GM10266 (cell line): ENCODE data around the gene VCPKMT.

ENCODE experiments used
- DNase-seq: peaks from one replicate; pipeline ENCODE4 v3.0.0; 2012; ENCODE audit errors: extremely low spot score
- TF ChIP-seq, protein P1 (sequence below): IDR thresholded peaks from 2 replicates; pipeline ENCODE4 v1.5.1; 2012; ENCODE audit warnings: mild to moderate bottlenecking, low read depth; ENCODE audit not compliant: control insufficient read depth, insufficient read depth; ENCODE audit errors: missing control alignments

The VCPKMT gene

GRCh38 chr14:50072395-50072794, 44.0 kb downstream of the VCPKMT start:
- no peak for DNase-seq
- TF ChIP-seq, protein P1, sequence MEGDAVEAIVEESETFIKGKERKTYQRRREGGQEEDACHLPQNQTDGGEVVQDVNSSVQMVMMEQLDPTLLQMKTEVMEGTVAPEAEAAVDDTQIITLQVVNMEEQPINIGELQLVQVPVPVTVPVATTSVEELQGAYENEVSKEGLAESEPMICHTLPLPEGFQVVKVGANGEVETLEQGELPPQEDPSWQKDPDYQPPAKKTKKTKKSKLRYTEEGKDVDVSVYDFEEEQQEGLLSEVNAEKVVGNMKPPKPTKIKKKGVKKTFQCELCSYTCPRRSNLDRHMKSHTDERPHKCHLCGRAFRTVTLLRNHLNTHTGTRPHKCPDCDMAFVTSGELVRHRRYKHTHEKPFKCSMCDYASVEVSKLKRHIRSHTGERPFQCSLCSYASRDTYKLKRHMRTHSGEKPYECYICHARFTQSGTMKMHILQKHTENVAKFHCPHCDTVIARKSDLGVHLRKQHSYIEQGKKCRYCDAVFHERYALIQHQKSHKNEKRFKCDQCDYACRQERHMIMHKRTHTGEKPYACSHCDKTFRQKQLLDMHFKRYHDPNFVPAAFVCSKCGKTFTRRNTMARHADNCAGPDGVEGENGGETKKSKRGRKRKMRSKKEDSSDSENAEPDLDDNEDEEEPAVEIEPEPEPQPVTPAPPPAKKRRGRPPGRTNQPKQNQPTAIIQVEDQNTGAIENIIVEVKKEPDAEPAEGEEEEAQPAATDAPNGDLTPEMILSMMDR: no peak

DNA sequence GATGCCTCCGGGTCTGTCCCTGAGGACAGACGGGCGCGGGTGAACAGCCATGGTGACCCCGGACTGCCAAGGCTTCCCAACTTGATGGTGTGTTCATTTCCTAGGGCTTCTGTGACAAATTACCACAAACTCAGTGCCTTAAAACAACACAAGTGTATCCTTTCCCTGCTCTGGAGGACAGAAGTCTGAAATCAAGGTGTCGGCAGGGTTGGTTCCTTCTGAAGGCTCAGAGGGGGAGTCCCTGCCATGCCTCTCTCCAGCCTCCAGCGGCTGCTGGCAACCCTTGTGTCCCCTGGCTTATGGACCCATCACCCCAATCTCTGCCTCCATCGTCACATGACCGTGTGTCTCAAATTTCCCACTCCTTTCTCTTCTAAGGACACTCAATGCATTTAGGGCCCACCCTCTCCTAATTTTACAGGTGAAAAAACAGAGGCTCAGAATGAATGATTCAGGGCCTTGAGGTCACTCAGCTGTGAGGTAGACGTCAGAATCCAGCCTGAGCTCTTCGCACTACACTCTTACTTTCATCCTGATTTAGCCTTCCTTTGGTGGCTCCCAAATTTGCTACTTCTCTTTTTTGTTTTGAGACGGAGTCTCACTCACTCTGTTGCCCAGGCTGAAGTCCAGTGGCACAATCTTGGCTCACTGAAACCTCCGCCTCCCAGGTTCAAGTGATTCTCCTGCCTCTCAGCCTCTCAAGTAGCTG, 45.4 kb downstream of the VCPKMT start:
- DNase-seq: no peak
- TF ChIP-seq, protein P1: no peak

GRCh38 chr14:50070230-50070629, 46.1 kb downstream of the VCPKMT start:
- DNase-seq: no peak
- TF ChIP-seq, protein P1: no peak

DNA sequence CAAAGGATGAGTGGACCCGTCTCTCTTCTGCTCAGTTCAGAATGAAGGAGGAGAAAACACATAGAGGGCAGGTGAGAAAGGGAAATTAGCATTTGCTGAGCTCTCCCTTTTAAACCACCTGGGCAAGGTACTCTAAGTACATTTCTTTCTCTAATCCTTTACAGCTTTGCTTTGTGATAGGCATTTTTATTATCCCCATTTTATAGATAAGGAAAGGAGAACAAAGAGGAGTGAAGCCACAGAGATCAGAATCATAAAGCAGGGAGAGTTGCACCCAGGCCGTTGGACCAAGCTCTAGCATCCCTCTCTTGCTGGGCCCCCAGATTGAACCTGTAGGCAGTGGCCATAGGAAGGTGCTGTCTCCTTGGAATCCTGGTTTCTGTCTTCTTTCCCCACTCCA, 47.0 kb downstream of the VCPKMT start:
- no peak for DNase-seq
- TF ChIP-seq, protein P1: no peak

- no peak for DNase-seq
- TF ChIP-seq, protein P1: no peak
These were observed 47.9 kb downstream of the VCPKMT start for GRCh38 chr14:50068496-50068895.

- no peak for DNase-seq
- TF ChIP-seq, protein P1: no peak
These were observed 48.5 kb downstream of the VCPKMT start for GRCh38 chr14:50067723-50068495.

DNA sequence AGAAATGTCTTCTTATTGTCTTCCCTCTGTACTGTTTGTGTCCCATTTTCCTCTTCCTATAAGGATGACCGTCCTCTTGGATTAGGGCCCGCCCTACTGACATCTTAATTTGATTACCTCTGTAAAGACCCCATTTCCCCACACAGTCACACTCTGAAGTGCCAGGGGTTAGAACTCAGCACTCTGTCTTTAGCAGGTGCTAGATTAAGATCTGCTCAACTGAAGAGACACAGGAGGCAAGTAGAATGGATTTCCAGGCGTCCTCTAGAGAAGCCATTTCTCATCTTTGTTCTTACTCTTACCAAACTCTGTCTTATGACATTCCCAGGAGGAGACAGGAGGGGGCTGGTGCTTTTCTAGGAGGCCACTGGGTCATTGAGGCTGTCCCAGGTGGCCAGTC, 50.8 kb downstream of the VCPKMT start:
- TF ChIP-seq, protein P1: no peak

More for the DNA sequence above, 50.8 kb downstream of the VCPKMT start:
- DNase-seq: no peak
